Measurements from ENCODE around the gene DENND1A.

DENND1A gene

GRCh38 chr9:123957168-123957721 is 27.3 kb upstream of the DENND1A start:
- Histone ChIP-seq H3K9ac (ENCODE audit: insufficient read length, low read depth) (no peak overlapping the region), H3K9me3 (ENCODE audit: insufficient read depth, low read length) (no peaks in the 10 kb centered on the region), H3K36me3 (ENCODE audit: insufficient read depth, insufficient read length, low read length) (no peaks in the 10 kb centered on the region), H3K4me1 (ENCODE audit: insufficient read depth, insufficient read length) (peaks cover 3% of the 10 kb centered on the region), H3K27me3 (ENCODE audit: insufficient read depth, insufficient read length) (no peaks in the 10 kb centered on the region), H3K4me3 (ENCODE audit: insufficient read length, low read depth) (no peak overlapping the region)
- TF ChIP-seq ZNF274 (IDR thresholded peaks at IDR 0.05; ENCODE audit: low read depth, low read length), result no peak
- no peak for TF ChIP-seq YY1 (IDR thresholded peaks at IDR 0.05; ENCODE audit: insufficient read depth, insufficient read length)
- no peak for TF ChIP-seq SUZ12 (IDR thresholded peaks at IDR 0.05; ENCODE audit: extremely low read depth, insufficient read depth, insufficient read length)
- DNase-seq (ENCODE audit: low read depth, low spot score), result no peak

GRCh38 chr9:123955637-123956036 is 25.7 kb upstream of the DENND1A start:
- H3K9me3 ChIP-seq (ENCODE audit: insufficient read depth, low read length), result no peaks in the 10 kb centered on the region
- no peak overlapping the region for H3K4me3 ChIP-seq (ENCODE audit: insufficient read length, low read depth)
- no peak overlapping the region for H3K9ac ChIP-seq (ENCODE audit: insufficient read length, low read depth)
- H3K27me3 ChIP-seq (ENCODE audit: insufficient read depth, insufficient read length), result no peaks in the 10 kb centered on the region
- no peaks in the 10 kb centered on the region for H3K36me3 ChIP-seq (ENCODE audit: insufficient read depth, insufficient read length, low read length)
- H3K4me1 ChIP-seq (ENCODE audit: insufficient read depth, insufficient read length), result peaks cover 3% of the 10 kb centered on the region
- no peak for DNase-seq (ENCODE audit: low read depth, low spot score)
- no peak for TF ChIP-seq ZNF274 (IDR thresholded peaks at IDR 0.05; ENCODE audit: low read depth, low read length)
- TF ChIP-seq YY1 (IDR thresholded peaks at IDR 0.05; ENCODE audit: insufficient read depth, insufficient read length), result no peak
- no peak for TF ChIP-seq SUZ12 (IDR thresholded peaks at IDR 0.05; ENCODE audit: extremely low read depth, insufficient read depth, insufficient read length)

GRCh38 chr9:123954518-123955280 is 24.8 kb upstream of the DENND1A start:
- peak; percentile 39 for DNase-seq (ENCODE audit: low read depth, low spot score)
- peaks cover 3% of the 10 kb centered on the region for H3K4me1 ChIP-seq (ENCODE audit: insufficient read depth, insufficient read length)

GRCh38 chr9:123952641-123953495 is 22.9 kb upstream of the DENND1A start:
- TF ChIP-seq SUZ12 (IDR thresholded peaks at IDR 0.05; ENCODE audit: extremely low read depth, insufficient read depth, insufficient read length), result no peak
- no peak for TF ChIP-seq YY1 (IDR thresholded peaks at IDR 0.05; ENCODE audit: insufficient read depth, insufficient read length)
- TF ChIP-seq ZNF274 (IDR thresholded peaks at IDR 0.05; ENCODE audit: low read depth, low read length), result no peak
- Histone ChIP-seq H3K4me1 (ENCODE audit: insufficient read depth, insufficient read length) (peaks cover 3% of the 10 kb centered on the region), H3K9me3 (ENCODE audit: insufficient read depth, low read length) (no peaks in the 10 kb centered on the region), H3K27me3 (ENCODE audit: insufficient read depth, insufficient read length) (no peaks in the 10 kb centered on the region), H3K36me3 (ENCODE audit: insufficient read depth, insufficient read length, low read length) (no peaks in the 10 kb centered on the region), H3K9ac (ENCODE audit: insufficient read length, low read depth) (no peak overlapping the region), H3K4me3 (ENCODE audit: insufficient read length, low read depth) (no peak overlapping the region)
- no peak for DNase-seq (ENCODE audit: low read depth, low spot score)

More at GRCh38 chr9:123954518-123955280, 24.8 kb upstream of the DENND1A start:
- Histone ChIP-seq H3K27me3 (ENCODE audit: insufficient read depth, insufficient read length) (no peaks in the 10 kb centered on the region), H3K9ac (ENCODE audit: insufficient read length, low read depth) (no peak overlapping the region), H3K9me3 (ENCODE audit: insufficient read depth, low read length) (no peaks in the 10 kb centered on the region), H3K4me3 (ENCODE audit: insufficient read length, low read depth) (no peak overlapping the region), H3K36me3 (ENCODE audit: insufficient read depth, insufficient read length, low read length) (no peaks in the 10 kb centered on the region)
- TF ChIP-seq SUZ12 (IDR thresholded peaks at IDR 0.05; ENCODE audit: extremely low read depth, insufficient read depth, insufficient read length), result no peak
- no peak for TF ChIP-seq ZNF274 (IDR thresholded peaks at IDR 0.05; ENCODE audit: low read depth, low read length)
- no peak for TF ChIP-seq YY1 (IDR thresholded peaks at IDR 0.05; ENCODE audit: insufficient read depth, insufficient read length)

- no peak for DNase-seq (ENCODE audit: low read depth, low spot score)
- peaks cover 4% of the 10 kb centered on the region for H3K4me1 ChIP-seq (ENCODE audit: insufficient read depth, insufficient read length)
- H3K9ac ChIP-seq (ENCODE audit: insufficient read length, low read depth), result no peak overlapping the region
- H3K36me3 ChIP-seq (ENCODE audit: insufficient read depth, insufficient read length, low read length), result no peaks in the 10 kb centered on the region
- no peaks in the 10 kb centered on the region for H3K27me3 ChIP-seq (ENCODE audit: insufficient read depth, insufficient read length)
- TF ChIP-seq YY1 (IDR thresholded peaks at IDR 0.05; ENCODE audit: insufficient read depth, insufficient read length) (no peak), SUZ12 (IDR thresholded peaks at IDR 0.05; ENCODE audit: extremely low read depth, insufficient read depth, insufficient read length) (no peak), ZNF274 (IDR thresholded peaks at IDR 0.05; ENCODE audit: low read depth, low read length) (no peak)
- H3K4me3 ChIP-seq (ENCODE audit: insufficient read length, low read depth), result no peak overlapping the region
- H3K9me3 ChIP-seq (ENCODE audit: insufficient read depth, low read length), result no peaks in the 10 kb centered on the region
Measured at GRCh38 chr9:123948286-123948685, 18.4 kb upstream of the DENND1A start.

GRCh38 chr9:123947326-123947725 is 17.4 kb upstream of the DENND1A start:
- TF ChIP-seq SUZ12 (IDR thresholded peaks at IDR 0.05; ENCODE audit: extremely low read depth, insufficient read depth, insufficient read length), result no peak
- TF ChIP-seq ZNF274 (IDR thresholded peaks at IDR 0.05; ENCODE audit: low read depth, low read length), result no peak
- TF ChIP-seq YY1 (IDR thresholded peaks at IDR 0.05; ENCODE audit: insufficient read depth, insufficient read length), result no peak

More at GRCh38 chr9:123947326-123947725, 17.4 kb upstream of the DENND1A start:
- H3K36me3 ChIP-seq (ENCODE audit: insufficient read depth, insufficient read length, low read length), result no peaks in the 10 kb centered on the region
- no peak overlapping the region for H3K4me3 ChIP-seq (ENCODE audit: insufficient read length, low read depth)
- DNase-seq (ENCODE audit: low read depth, low spot score), result no peak
- peaks cover 6% of the 10 kb centered on the region for H3K4me1 ChIP-seq (ENCODE audit: insufficient read depth, insufficient read length)
- no peaks in the 10 kb centered on the region for H3K9me3 ChIP-seq (ENCODE audit: insufficient read depth, low read length)
- H3K27me3 ChIP-seq (ENCODE audit: insufficient read depth, insufficient read length), result no peaks in the 10 kb centered on the region
- H3K9ac ChIP-seq (ENCODE audit: insufficient read length, low read depth), result no peak overlapping the region

Measured in NT2/D1 (cell line).